HG03135 (cell line): Measurements from ENCODE around the gene NDUFAF2.
"Not testable (repeated sequence)": the region's sequence is repeated elsewhere in the genome, so short reads cannot be mapped to it uniquely, and the experiment has no call there.

ENCODE experiments used
- ATAC-seq: cut with Tn5 transposase; IDR thresholded peaks from one replicate; pipeline ENCODE4 v1.9.1; 2021; ENCODE audit warnings: mild to moderate bottlenecking, moderate library complexity; ENCODE audit not compliant: unreplicated experiment

NDUFAF2 gene

GRCh38 chr5:61167382-61167781, 222.4 kb downstream of the NDUFAF2 start:
- ATAC-seq, result no peak

DNA sequence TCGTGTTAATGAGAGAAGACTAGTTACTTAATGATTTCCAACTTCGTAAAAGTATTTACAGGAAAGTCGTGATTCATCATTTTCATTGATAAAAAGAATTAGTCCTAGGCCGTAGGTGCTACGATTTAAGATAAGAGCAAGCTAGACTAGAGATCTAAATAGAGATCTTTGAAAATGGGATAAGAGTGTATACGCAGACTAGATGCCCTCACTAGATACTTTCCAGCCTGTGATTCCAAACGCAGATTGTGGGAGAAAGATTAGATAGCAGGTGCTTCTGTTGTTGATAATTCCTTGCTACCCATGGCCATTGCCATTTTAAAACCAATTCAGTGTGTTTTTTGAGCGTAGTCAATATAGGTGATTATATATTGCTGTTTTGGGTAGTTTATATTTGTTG, 223.9 kb downstream of the NDUFAF2 start:
- ATAC-seq, result no peak

DNA sequence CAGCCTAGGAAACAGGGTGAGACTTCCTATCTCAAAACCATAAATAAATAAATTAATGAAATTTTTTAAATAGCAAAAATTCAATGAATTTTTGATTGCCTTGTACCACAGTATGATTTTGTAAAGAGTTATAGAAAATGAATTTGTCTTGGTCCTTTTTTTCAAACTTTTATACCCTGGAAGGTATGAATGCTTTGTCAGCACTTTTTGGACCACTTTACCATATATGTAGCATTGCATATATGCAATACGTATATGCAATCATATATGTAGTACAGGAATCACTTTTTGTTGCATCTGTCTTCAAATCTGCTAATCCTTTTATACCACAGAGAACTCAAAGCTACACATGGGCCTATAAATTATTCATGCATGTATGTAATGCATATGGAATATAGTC, 226.5 kb downstream of the NDUFAF2 start:
- no peak for ATAC-seq

DNA sequence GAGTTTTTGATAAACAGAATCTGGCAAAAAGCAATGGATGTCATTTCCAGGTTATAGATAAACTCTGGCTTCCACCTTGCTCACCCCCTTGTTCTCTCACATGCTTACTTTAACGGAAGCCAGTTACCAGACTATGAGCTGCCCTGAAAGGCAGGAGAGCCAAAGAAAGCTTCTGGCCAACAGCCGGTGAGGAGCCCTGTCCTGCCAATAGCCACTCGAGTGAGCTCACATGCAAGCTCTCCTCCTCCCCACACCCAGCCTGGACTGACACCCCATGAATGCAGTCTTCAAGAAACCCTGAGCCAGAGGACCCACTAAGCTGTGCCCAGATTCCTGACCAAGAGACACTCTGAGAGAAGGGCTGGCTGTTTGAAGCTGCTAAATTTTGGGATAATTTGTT, 231.6 kb downstream of the NDUFAF2 start:
- no peak for ATAC-seq

DNA sequence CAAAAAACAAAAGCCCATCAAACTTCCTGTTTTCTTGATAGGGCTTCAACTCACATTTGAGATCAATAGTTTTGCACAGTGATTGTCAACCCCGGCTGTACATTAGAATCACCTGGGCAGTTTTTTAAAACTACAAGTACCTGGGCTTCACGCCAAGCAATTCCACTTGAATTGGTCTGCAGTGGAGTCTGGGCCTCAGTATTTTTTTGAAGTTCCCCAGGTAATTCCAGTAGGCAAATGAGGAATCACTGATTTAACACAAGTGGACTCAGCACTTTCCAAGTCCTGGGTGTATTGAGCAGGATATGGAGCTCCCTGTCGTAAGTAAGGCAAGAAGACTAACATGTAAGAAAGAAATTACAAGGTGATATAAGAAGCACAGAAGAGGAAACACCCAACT, 232.1 kb downstream of the NDUFAF2 start:
- ATAC-seq, result no peak

DNA sequence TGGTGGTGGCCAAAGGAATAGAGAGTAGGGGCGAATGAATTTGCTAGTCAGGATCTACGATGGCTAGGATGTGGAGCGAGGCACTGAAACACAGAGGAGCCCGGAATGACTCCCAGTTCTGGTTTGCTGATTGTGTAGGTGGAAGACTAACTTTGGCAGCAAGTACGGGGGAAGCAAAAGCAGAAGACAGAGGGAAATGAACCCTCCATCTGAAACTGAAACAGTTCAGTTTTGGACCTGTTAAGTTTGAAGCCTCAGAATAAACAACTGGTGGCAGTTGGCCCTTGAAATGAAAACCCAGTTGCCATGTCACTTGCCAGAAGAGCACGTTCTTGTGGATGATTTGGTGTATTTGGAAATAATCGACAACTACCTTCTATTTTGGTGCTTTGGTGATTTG, 232.7 kb downstream of the NDUFAF2 start:
- ATAC-seq, result peak; percentile 93

DNA sequence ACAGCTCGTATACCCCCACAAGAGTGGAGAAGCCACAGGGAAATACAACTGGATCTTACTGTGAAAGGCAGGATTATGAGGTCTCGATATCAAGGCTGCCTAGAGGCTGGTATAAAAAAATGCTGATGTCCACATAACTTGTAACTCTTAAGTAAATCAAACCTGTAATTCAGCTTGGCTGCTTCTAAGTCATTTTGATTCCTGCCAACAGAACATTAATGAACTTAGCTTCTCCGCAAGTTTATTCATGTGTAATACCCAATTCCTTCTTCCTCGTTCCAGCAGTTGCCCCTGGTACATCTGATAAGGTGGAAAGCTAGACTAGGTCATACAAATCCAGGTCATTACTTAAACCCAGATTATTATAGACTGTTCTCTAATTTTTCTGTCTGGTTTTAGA, 233.7 kb downstream of the NDUFAF2 start:
- no peak for ATAC-seq

DNA sequence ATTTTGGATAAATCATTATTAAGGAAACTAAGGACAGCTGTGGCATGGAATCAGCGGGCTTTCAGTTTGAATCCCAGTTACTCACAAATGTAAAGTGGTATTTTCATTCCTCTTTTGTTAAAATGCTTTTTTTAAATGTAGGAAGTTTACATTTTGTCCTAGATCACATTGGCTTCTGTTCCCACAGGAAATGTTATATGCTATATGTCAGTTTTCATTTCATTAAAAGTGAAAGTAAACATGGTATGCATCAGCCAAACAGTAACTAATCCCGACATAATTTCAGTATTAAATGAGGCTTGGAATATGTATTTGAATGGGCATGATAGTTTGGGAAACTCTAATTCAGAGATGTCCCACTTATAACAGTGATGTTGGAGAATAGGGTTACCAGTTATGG, 235.9 kb downstream of the NDUFAF2 start:
- ATAC-seq, result no peak

GRCh38 chr5:61182449-61182848, 237.4 kb downstream of the NDUFAF2 start:
- no peak for ATAC-seq

DNA sequence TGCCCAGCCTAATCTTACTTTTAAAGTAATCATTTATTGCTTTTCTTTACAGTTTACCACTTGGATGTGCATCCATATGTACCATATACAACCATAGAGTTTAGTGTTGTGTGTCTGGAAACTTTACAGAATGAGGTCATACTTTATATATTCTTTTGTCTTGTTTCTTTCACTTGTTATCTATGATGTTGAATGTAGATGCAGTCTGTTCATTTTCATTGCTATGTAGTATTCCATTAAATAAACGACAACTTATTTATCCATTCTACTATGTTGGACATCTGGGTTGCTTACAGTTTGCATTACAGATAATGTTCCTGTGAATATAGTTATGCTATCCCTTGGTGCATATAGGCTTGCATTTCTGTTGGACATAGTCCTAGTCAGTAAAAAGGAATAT, 238.5 kb downstream of the NDUFAF2 start:
- no peak for ATAC-seq

GRCh38 chr5:61184708-61185107, 239.7 kb downstream of the NDUFAF2 start:
- no peak for ATAC-seq

DNA sequence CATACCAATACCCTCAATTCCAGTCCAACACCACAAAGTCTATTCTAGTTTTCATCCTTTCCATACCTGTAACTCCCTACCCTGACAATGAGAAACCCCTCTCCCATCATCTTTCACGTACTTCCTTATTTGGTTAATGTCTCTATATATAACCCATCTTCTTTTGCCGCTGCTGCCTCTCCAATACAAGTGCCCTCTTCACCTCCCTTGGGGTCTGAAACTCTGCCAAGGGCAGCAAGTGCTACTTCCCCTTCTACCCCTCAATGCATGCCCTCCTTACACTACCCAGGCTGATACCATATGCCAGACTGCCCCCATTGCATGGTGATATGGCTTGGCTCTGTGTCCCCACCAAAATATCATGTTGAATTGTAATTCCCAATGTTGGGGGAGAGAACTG, 241.6 kb downstream of the NDUFAF2 start:
- ATAC-seq, result no peak

DNA sequence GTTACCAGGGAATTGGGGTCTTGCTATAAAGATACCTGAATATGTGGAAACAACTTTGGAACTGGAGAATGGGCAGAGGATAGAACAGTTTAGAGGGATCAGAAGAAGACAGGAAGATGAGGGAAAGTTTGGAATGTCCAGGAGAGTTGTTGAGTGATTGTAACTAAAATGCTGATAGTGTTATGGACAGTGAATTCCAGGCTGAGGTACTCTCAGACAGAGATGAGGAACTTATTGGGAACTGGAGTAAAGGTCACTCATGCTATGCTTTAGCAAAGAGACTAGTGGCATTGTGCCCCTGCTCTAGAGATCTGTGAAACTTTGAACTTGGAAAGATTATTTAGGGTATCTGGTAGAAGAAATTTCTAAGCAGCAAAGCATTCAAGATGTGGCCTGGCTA, 242.3 kb downstream of the NDUFAF2 start:
- not testable (repeated sequence) for ATAC-seq

GRCh38 chr5:61187826-61188225, 242.8 kb downstream of the NDUFAF2 start:
- not testable (repeated sequence) for ATAC-seq

GRCh38 chr5:61198606-61199005, 253.6 kb downstream of the NDUFAF2 start:
- ATAC-seq, result no peak

DNA sequence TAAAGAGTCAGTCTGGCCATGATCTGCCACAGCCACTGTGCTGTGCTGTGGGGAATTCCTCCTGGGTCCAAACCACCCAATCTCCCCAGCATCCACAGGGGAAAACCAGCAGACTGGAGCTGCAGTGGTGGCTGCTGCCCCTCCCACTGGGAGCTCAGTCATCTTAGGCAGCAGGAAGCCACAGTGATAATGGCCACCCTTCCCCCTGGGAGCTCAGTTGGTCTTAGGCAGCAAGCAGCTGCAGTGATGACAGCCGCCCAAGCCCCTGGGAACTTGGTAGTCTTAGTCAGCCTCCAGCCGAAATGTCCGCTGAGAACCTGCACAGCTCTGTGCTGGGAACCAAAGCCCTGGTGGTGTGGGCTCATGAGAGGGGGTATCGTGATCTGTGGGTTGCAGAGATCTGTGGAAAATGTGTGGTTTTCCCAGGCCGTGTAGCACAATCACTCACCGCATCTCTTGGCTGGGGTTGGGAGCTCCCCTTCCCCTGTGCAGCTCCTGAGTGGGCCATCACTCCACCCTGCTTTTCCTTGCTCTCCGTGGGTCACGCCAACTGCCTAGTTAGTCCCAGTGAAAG, 255.7 kb downstream of the NDUFAF2 start:
- no peak for ATAC-seq

DNA sequence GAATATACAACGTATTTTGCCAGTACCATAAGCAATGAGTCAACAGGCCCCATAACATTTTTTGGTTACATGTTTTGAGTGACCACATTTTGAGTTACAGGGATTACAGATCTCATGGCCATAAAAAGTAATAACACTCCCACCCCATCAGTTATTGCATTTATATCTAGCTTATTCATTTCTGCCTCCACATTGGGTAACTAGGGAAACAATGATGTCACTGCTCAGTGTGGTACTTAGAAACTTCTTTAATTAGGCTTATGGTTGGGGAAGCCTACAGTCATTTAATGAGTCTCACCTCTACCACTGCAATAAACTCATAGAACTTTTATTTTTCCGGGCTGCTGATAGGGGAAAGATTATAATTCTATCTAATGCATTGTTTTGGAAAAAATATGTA, 257.2 kb downstream of the NDUFAF2 start:
- ATAC-seq, result no peak
